ENCODE results near the gene YAE1.

DNA sequence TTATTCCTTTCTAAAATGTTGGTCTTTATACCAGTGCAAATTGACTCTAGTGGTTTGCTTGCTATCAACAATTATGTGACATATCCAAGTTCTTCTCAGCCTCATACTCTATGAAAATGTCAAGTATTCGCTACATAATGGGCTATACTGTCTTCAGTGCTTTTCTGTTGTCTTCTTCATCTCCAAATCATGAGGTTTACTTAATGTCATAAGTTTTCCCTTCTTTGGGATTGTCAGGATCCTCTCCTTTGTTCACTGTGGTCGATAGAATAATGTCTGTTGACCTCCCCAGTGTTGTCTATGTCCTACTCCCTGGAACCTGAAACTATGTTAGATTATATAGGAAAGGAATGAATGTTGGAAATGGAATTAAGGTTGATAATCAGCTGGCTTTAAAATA is 40.7 kb downstream of the YAE1 start:
- TF ChIP-seq EZH2 (IDR thresholded peaks at IDR 0.05; ENCODE audit: insufficient read depth, poor library complexity, severe bottlenecking) (no peak), EZH2phosphoT487 (IDR thresholded peaks at IDR 0.05; ENCODE audit: insufficient read depth, low read depth) (no peak)
